Panc1 (cell line): ENCODE measurements around the gene DCAF4L1.

Experiments
- POLR2AphosphoS5 ChIP-seq: IDR thresholded peaks from 2 replicates; pipeline ENCODE4 v1.6.1; 2012; ENCODE audit warnings: mild to moderate bottlenecking, low read depth, low read length, moderate library complexity
- REST ChIP-seq, 2 experiments: IDR thresholded peaks; 2 replicates each; pipeline ENCODE4 v1.6.1; 2011 to 2012; ENCODE audit warnings: low read depth in 2 of 2, control low read depth in 1 of 2, low read length in 1 of 2, mild to moderate bottlenecking in 1 of 2, moderate library complexity in 1 of 2; ENCODE audit not compliant: insufficient read depth in 1 of 2
- SIN3A ChIP-seq: IDR thresholded peaks from 2 replicates; pipeline ENCODE4 v1.6.1; 2012; ENCODE audit warnings: low read depth, mild to moderate bottlenecking, low read length, moderate library complexity, borderline replicate concordance; ENCODE audit not compliant: insufficient read depth
- TCF7L2 ChIP-seq: IDR thresholded peaks from 2 replicates; pipeline ENCODE4 v1.6.1; 2011; ENCODE audit warnings: mild to moderate bottlenecking, low read depth, low read length, inconsistent platforms
- TF ChIP-seq, protein P1 (sequence below): fragments of 450-650 bp; IDR thresholded peaks from 2 replicates; pipeline ENCODE4 v1.5.1; 2017; ENCODE audit warnings: mild to moderate bottlenecking

DNA sequence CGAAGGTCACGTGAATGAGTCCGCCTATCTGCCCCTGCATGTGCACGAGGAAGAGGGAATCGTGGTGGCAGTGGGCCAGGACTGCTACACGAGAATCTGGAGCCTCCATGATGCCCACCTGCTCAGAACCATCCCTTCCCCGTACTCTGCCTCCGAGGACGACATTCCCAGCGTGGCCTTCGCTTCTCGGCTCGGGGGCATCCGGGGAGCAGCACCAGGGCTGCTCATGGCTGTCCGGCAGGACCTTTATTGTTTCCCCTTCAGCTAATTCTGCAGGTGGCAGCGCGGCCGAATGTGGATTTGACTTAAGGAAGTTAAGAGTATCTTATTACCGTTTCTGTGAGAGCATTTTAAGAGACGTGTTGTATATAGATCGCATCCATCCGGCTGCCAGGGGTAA is 1.2 kb downstream of the DCAF4L1 start:
- no peak for TF ChIP-seq REST (IDR thresholded peaks at IDR 0.05; ENCODE audit: insufficient read depth in 1 of 2, low read depth in 2 of 2, low read length in 1 of 2)
- TF ChIP-seq, protein P1, sequence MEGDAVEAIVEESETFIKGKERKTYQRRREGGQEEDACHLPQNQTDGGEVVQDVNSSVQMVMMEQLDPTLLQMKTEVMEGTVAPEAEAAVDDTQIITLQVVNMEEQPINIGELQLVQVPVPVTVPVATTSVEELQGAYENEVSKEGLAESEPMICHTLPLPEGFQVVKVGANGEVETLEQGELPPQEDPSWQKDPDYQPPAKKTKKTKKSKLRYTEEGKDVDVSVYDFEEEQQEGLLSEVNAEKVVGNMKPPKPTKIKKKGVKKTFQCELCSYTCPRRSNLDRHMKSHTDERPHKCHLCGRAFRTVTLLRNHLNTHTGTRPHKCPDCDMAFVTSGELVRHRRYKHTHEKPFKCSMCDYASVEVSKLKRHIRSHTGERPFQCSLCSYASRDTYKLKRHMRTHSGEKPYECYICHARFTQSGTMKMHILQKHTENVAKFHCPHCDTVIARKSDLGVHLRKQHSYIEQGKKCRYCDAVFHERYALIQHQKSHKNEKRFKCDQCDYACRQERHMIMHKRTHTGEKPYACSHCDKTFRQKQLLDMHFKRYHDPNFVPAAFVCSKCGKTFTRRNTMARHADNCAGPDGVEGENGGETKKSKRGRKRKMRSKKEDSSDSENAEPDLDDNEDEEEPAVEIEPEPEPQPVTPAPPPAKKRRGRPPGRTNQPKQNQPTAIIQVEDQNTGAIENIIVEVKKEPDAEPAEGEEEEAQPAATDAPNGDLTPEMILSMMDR, result no peak
- TF ChIP-seq POLR2AphosphoS5, result no peak
- no peak for TF ChIP-seq SIN3A
- no peak for TF ChIP-seq TCF7L2
